ENCODE data around the gene METTL13. TPM values are rescaled to one million over a fixed set of nuclear protein-coding genes. Genes with fewer than 3 reads are reported as not detected.

METTL13 gene
- total RNA-seq, 3 donors from 2014 or later (not counting 1 experiment from before 2014, with no cell fraction given) = 12.1 to 23.3 (median 18.2) TPM

GRCh38 chr1:171744986-171745385 is 36.5 kb upstream of the METTL13 start:
- 97% methylated on average over 8 of the region's 8 CpGs for WGBS (ENCODE audit: insufficient coverage)
- ATAC-seq = no peak

GRCh38 chr1:171748651-171749050 is 32.8 kb upstream of the METTL13 start:
- intact Hi-C loops (cut with micrococcal nuclease) = no loop called here

More at GRCh38 chr1:171744986-171745385, 36.5 kb upstream of the METTL13 start:
- H3K4me3 ChIP-seq (ENCODE audit: low read length) = no peak overlapping the region
- Mint-ChIP-seq H3K36me3 (no peaks in the 10 kb centered on the region), H3K9me3 (no peaks in the 10 kb centered on the region), H3K27me3 (ENCODE audit: low read depth in 2 of 2) (no peaks in the 10 kb centered on the region), H3K4me3 (no peak overlapping the region), H3K27ac (no peak overlapping the region), H3K4me1 (peaks cover 34 to 39% of the 10 kb centered on the region in 2 donors)
- H3K9me3 ChIP-seq (ENCODE audit: control insufficient read depth, insufficient read depth, low read length) = no peaks in the 10 kb centered on the region
- H3K27me3 ChIP-seq (ENCODE audit: control insufficient read depth, insufficient read depth, low read length) = no peaks in the 10 kb centered on the region
- no peak overlapping the region for H3K27ac ChIP-seq (ENCODE audit: low read length)
- TF ChIP-seq CTCF (IDR thresholded peaks at IDR 0.05) = no peak
- intact Hi-C loops (cut with micrococcal nuclease) = loop anchor here (5.0 kb wide), 1 partner anchor 787 kb away; the partner anchor contains the start of gene SUCO
- no peak for DNase-seq
- H3K36me3 ChIP-seq (ENCODE audit: control insufficient read depth, insufficient read depth, low read length) = no peaks in the 10 kb centered on the region
- H3K4me1 ChIP-seq (ENCODE audit: control insufficient read depth, insufficient read depth, low read length) = peaks cover 8% of the 10 kb centered on the region

GRCh38 chr1:171751221-171751620 is 30.2 kb upstream of the METTL13 start:
- Histone ChIP-seq H3K36me3 (ENCODE audit: control insufficient read depth, insufficient read depth, low read length) (no peaks in the 10 kb centered on the region), H3K4me3 (ENCODE audit: low read length) (no peak overlapping the region), H3K27ac (ENCODE audit: low read length) (no peak overlapping the region), H3K27me3 (ENCODE audit: control insufficient read depth, insufficient read depth, low read length) (no peaks in the 10 kb centered on the region), H3K9me3 (ENCODE audit: control insufficient read depth, insufficient read depth, low read length) (no peaks in the 10 kb centered on the region), H3K4me1 (ENCODE audit: control insufficient read depth, insufficient read depth, low read length) (no peaks in the 10 kb centered on the region)
- no peak for ATAC-seq
- Mint-ChIP-seq H3K27me3 (ENCODE audit: low read depth in 2 of 2) (peaks cover 0 to 2% of the 10 kb centered on the region in 2 donors), H3K36me3 (no peaks in the 10 kb centered on the region), H3K4me1 (no peaks in the 10 kb centered on the region), H3K4me3 (no peak overlapping the region), H3K9me3 (no peaks in the 10 kb centered on the region), H3K27ac (no peak overlapping the region)
- TF ChIP-seq CTCF (IDR thresholded peaks at IDR 0.05) = no peak
- 84% methylated on average over 6 of the region's 6 CpGs for WGBS (ENCODE audit: insufficient coverage)
- DNase-seq = no peak
- intact Hi-C loops (cut with micrococcal nuclease) = no loop called here

More at GRCh38 chr1:171748651-171749050, 32.8 kb upstream of the METTL13 start:
- Mint-ChIP-seq H3K4me3 (no peak overlapping the region), H3K36me3 (no peaks in the 10 kb centered on the region), H3K4me1 (peaks cover under 1 to 2% of the 10 kb centered on the region in 2 donors), H3K9me3 (no peaks in the 10 kb centered on the region), H3K27me3 (ENCODE audit: low read depth in 2 of 2) (no peaks in the 10 kb centered on the region), H3K27ac (no peak overlapping the region)
- Histone ChIP-seq H3K4me3 (ENCODE audit: low read length) (no peak overlapping the region), H3K4me1 (ENCODE audit: control insufficient read depth, insufficient read depth, low read length) (no peaks in the 10 kb centered on the region), H3K36me3 (ENCODE audit: control insufficient read depth, insufficient read depth, low read length) (no peaks in the 10 kb centered on the region), H3K27me3 (ENCODE audit: control insufficient read depth, insufficient read depth, low read length) (no peaks in the 10 kb centered on the region), H3K9me3 (ENCODE audit: control insufficient read depth, insufficient read depth, low read length) (no peaks in the 10 kb centered on the region), H3K27ac (ENCODE audit: low read length) (no peak overlapping the region)
- TF ChIP-seq CTCF (IDR thresholded peaks at IDR 0.05) = no peak
- 90% methylated on average over 2 of the region's 3 CpGs for WGBS (ENCODE audit: insufficient coverage)
- ATAC-seq (no peak), DNase-seq (no peak)

- H3K36me3 Mint-ChIP-seq = no peaks in the 10 kb centered on the region
- ATAC-seq = no peak
- no peak overlapping the region for H3K4me3 Mint-ChIP-seq
Observed at GRCh38 chr1:171753182-171753581, 28.3 kb upstream of the METTL13 start.

More at GRCh38 chr1:171753182-171753581, 28.3 kb upstream of the METTL13 start:
- Histone ChIP-seq H3K4me3 (ENCODE audit: low read length) (no peak overlapping the region), H3K27ac (ENCODE audit: low read length) (no peak overlapping the region), H3K4me1 (ENCODE audit: control insufficient read depth, insufficient read depth, low read length) (no peaks in the 10 kb centered on the region), H3K27me3 (ENCODE audit: control insufficient read depth, insufficient read depth, low read length) (peaks cover 1% of the 10 kb centered on the region), H3K9me3 (ENCODE audit: control insufficient read depth, insufficient read depth, low read length) (no peaks in the 10 kb centered on the region), H3K36me3 (ENCODE audit: control insufficient read depth, insufficient read depth, low read length) (no peaks in the 10 kb centered on the region)
- intact Hi-C loops (cut with micrococcal nuclease) = no loop called here
- Mint-ChIP-seq H3K27me3 (ENCODE audit: low read depth in 2 of 2) (peaks cover 5 to 6% of the 10 kb centered on the region in 2 donors), H3K27ac (no peak overlapping the region), H3K9me3 (no peaks in the 10 kb centered on the region), H3K4me1 (no peaks in the 10 kb centered on the region)
- no peak for DNase-seq
- no CpG with 5 or more reads among the region's 2 CpGs for WGBS (ENCODE audit: insufficient coverage)
- no peak for TF ChIP-seq CTCF (IDR thresholded peaks at IDR 0.05)

All from natural killer cell (primary cell).